ENCODE results near the gene DGKI. TPM values are rescaled to one million over a fixed set of nuclear protein-coding genes. Genes with fewer than 3 reads are reported as not detected.

Gene DGKI
- total RNA-seq, 1 experiment from 2014 or later, result not detected

DNA sequence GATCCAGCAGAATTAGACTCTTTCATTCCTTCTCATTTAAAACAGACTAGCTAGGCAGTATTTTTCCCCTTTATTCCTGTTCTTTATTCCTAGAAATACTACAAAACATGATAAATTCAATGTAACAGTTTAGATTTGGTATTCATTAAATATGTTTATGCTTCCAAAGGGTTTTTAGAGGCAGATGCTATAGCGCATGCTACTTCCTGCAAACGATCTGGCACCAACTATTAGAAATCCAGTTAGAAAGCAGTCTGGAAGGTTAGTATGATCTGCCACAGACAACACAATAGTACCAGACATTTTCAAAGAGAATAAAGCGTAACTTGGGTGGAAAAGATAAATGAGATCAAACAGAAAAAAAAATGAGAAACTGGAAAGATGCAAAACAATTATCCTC is 439.7 kb downstream of the DGKI start:
- in situ Hi-C loops (cut with HindIII; ENCODE audit: low pct_unique_long_range_greater_than_20kb, low sequenced_read_pairs), result no loop called here
- H3K36me3 ChIP-seq (ENCODE audit: control insufficient read depth, insufficient read depth, low read length), result no peaks in the 10 kb centered on the region
- H3K27me3 ChIP-seq (ENCODE audit: control insufficient read depth, insufficient read depth, low read length), result no peaks in the 10 kb centered on the region
- no peaks in the 10 kb centered on the region for H3K9me3 ChIP-seq (ENCODE audit: control insufficient read depth, insufficient read depth, low read depth, low read length)
- DNase-seq (ENCODE audit: low read depth, low spot score) (no peak), ATAC-seq (no peak)
- ChIA-PET POLR2A (no interaction called here), CTCF (no interaction called here)
- no TSS peak for BruUV-seq (replicated peaks)
- intact Hi-C loops (cut with micrococcal nuclease; ENCODE audit: unreplicated experiment), result no loop called here
- TF ChIP-seq POLR2AphosphoS5 (IDR thresholded peaks at IDR 0.05; ENCODE audit: low read depth, low read length) (no peak), SIN3A (IDR thresholded peaks at IDR 0.05; ENCODE audit: borderline replicate concordance, insufficient read depth, low read depth, low read length) (no peak), TCF7L2 (IDR thresholded peaks at IDR 0.05; ENCODE audit: low read depth, low read length) (no peak)
- TF ChIP-seq, protein P1, sequence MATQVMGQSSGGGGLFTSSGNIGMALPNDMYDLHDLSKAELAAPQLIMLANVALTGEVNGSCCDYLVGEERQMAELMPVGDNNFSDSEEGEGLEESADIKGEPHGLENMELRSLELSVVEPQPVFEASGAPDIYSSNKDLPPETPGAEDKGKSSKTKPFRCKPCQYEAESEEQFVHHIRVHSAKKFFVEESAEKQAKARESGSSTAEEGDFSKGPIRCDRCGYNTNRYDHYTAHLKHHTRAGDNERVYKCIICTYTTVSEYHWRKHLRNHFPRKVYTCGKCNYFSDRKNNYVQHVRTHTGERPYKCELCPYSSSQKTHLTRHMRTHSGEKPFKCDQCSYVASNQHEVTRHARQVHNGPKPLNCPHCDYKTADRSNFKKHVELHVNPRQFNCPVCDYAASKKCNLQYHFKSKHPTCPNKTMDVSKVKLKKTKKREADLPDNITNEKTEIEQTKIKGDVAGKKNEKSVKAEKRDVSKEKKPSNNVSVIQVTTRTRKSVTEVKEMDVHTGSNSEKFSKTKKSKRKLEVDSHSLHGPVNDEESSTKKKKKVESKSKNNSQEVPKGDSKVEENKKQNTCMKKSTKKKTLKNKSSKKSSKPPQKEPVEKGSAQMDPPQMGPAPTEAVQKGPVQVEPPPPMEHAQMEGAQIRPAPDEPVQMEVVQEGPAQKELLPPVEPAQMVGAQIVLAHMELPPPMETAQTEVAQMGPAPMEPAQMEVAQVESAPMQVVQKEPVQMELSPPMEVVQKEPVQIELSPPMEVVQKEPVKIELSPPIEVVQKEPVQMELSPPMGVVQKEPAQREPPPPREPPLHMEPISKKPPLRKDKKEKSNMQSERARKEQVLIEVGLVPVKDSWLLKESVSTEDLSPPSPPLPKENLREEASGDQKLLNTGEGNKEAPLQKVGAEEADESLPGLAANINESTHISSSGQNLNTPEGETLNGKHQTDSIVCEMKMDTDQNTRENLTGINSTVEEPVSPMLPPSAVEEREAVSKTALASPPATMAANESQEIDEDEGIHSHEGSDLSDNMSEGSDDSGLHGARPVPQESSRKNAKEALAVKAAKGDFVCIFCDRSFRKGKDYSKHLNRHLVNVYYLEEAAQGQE (IDR thresholded peaks at IDR 0.05; ENCODE audit: insufficient read depth in 1 of 2, low read depth in 2 of 2, low read length in 1 of 2), result no peak
- TF ChIP-seq, protein P2, sequence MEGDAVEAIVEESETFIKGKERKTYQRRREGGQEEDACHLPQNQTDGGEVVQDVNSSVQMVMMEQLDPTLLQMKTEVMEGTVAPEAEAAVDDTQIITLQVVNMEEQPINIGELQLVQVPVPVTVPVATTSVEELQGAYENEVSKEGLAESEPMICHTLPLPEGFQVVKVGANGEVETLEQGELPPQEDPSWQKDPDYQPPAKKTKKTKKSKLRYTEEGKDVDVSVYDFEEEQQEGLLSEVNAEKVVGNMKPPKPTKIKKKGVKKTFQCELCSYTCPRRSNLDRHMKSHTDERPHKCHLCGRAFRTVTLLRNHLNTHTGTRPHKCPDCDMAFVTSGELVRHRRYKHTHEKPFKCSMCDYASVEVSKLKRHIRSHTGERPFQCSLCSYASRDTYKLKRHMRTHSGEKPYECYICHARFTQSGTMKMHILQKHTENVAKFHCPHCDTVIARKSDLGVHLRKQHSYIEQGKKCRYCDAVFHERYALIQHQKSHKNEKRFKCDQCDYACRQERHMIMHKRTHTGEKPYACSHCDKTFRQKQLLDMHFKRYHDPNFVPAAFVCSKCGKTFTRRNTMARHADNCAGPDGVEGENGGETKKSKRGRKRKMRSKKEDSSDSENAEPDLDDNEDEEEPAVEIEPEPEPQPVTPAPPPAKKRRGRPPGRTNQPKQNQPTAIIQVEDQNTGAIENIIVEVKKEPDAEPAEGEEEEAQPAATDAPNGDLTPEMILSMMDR (IDR thresholded peaks at IDR 0.05), result no peak
- no peak overlapping the region for H3K4me3 ChIP-seq (ENCODE audit: low read depth in 2 of 2, low read length in 2 of 2)
- H3K27ac ChIP-seq (ENCODE audit: low read length), result no peak overlapping the region
- no peaks in the 10 kb centered on the region for H3K4me1 ChIP-seq (ENCODE audit: control insufficient read depth, insufficient read depth, low read length)

DNA sequence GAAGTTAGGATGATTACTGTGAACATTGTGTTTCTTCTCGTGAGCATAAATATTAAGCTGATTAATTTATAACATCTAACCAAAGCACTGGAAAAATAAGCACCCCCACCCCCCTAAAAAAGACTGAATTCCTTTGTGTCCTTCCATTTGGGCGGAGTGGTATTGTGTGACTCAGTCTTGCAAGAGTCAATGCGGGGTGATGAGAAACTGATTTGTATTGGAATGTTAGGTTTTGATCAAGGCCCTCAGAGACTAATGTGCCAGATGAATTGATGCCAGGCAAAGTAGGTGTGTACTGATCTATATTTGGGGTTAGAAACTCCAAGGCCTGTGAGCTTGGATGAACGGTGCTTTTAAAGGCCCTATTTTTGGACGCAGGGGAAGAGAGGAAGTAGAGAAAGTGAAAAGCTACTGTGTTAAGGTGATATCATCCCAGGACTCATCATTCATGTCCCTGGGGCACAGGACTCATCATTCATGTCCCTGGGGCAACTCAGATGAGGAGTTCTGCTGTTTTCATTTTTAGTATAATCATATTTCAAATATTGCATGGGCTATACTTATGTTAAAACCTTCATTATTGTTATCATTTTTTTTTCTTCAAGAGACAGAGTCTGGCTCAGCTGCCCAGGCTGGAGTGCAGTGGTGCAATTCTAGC is 442.0 kb downstream of the DGKI start:
- Histone ChIP-seq H3K9me3 (ENCODE audit: control insufficient read depth, insufficient read depth, low read depth, low read length) (no peaks in the 10 kb centered on the region), H3K27me3 (ENCODE audit: control insufficient read depth, insufficient read depth, low read length) (no peaks in the 10 kb centered on the region), H3K4me1 (ENCODE audit: control insufficient read depth, insufficient read depth, low read length) (no peaks in the 10 kb centered on the region), H3K27ac (ENCODE audit: low read length) (no peak overlapping the region), H3K36me3 (ENCODE audit: control insufficient read depth, insufficient read depth, low read length) (no peaks in the 10 kb centered on the region), H3K4me3 (ENCODE audit: low read depth in 2 of 2, low read length in 2 of 2) (no peak overlapping the region)
- in situ Hi-C loops (cut with HindIII; ENCODE audit: low pct_unique_long_range_greater_than_20kb, low sequenced_read_pairs) (no loop called here), intact Hi-C loops (cut with micrococcal nuclease; ENCODE audit: unreplicated experiment) (no loop called here)
- TF ChIP-seq, protein P1 (IDR thresholded peaks at IDR 0.05; ENCODE audit: insufficient read depth in 1 of 2, low read depth in 2 of 2, low read length in 1 of 2), result no peak
- TF ChIP-seq TCF7L2 (IDR thresholded peaks at IDR 0.05; ENCODE audit: low read depth, low read length), result no peak
- no peak for TF ChIP-seq SIN3A (IDR thresholded peaks at IDR 0.05; ENCODE audit: borderline replicate concordance, insufficient read depth, low read depth, low read length)
- no peak for TF ChIP-seq POLR2AphosphoS5 (IDR thresholded peaks at IDR 0.05; ENCODE audit: low read depth, low read length)
- TF ChIP-seq, protein P2 (IDR thresholded peaks at IDR 0.05), result no peak
- no peak for DNase-seq (ENCODE audit: low read depth, low spot score)
- ChIA-PET CTCF (no interaction called here), POLR2A (no interaction called here)
- ATAC-seq, result no peak
- BruUV-seq (replicated peaks), result no TSS peak
